Liver (tissue), 9 donors: Measurements from ENCODE around the gene PRPF6. TPM values are rescaled to one million over a fixed set of nuclear protein-coding genes. Genes with fewer than 3 reads are reported as not detected.

Experiments used
- DNase-seq: peaks from one replicate; pipeline ENCODE4 v3.0.0-alpha.2; 2017; ENCODE audit warnings: low spot score
- H3K27ac ChIP-seq, 2 donors: one replicate each; pipeline ENCODE4 v1.7.0; 2013; ENCODE audit warnings: inconsistent platforms in 2 of 2, low read length in 2 of 2, control low read depth in 1 of 2, low read depth in 1 of 2, mild to moderate bottlenecking in 1 of 2
- H3K27me3 ChIP-seq, 4 donors: one replicate each; pipeline versions ENCODE4 v1.6.1 to v1.7.0; 2013; ENCODE audit warnings: low read length in 3 of 4, inconsistent platforms in 1 of 4, mild to moderate bottlenecking in 1 of 4, moderate library complexity in 1 of 4; ENCODE audit not compliant: control insufficient read depth in 4 of 4, insufficient read depth in 4 of 4
- H3K36me3 ChIP-seq, 4 donors: one replicate each; pipeline versions ENCODE4 v1.6.1 to v1.7.0; 2013; ENCODE audit warnings: low read length in 3 of 4, mild to moderate bottlenecking in 3 of 4, low read depth in 1 of 4, moderate library complexity in 1 of 4; ENCODE audit not compliant: control insufficient read depth in 4 of 4, insufficient read depth in 3 of 4
- H3K4me1 ChIP-seq, 4 donors: one replicate each; pipeline versions ENCODE4 v1.6.1 to v1.7.0; 2013; ENCODE audit warnings: low read length in 3 of 4, mild to moderate bottlenecking in 3 of 4, moderate library complexity in 1 of 4; ENCODE audit not compliant: control insufficient read depth in 4 of 4, insufficient read depth in 4 of 4
- H3K4me3 ChIP-seq, 3 donors: one replicate each; pipeline versions ENCODE4 v1.6.1 to v1.7.0; 2013; ENCODE audit warnings: low read length in 3 of 3, control low read depth in 1 of 3, low read depth in 1 of 3, mild to moderate bottlenecking in 1 of 3
- H3K9ac ChIP-seq, 2 donors: one replicate each; pipeline ENCODE4 v1.7.0; 2013; ENCODE audit warnings: low read length in 2 of 2, mild to moderate bottlenecking in 2 of 2, moderate library complexity in 2 of 2, control low read depth in 1 of 2, low read depth in 1 of 2
- H3K9me3 ChIP-seq, 4 donors: one replicate each; pipeline versions ENCODE4 v1.6.1 to v1.7.0; 2013; ENCODE audit warnings: low read length in 3 of 4; ENCODE audit not compliant: control insufficient read depth in 4 of 4
- FOXA1 ChIP-seq: IDR thresholded peaks from 2 replicates; pipeline ENCODE4 v1.6.1; 2016; ENCODE audit warnings: antibody characterized with exemption
- FOXA2 ChIP-seq: IDR thresholded peaks from 2 replicates; pipeline ENCODE4 v1.6.1; 2016; ENCODE audit warnings: antibody characterized with exemption
- GABPA ChIP-seq, 2 donors: IDR thresholded peaks in 1 of 2; conservative IDR thresholded peaks in 1 of 2; 2 replicates each; pipeline ENCODE4 v1.6.1; 2016; ENCODE audit warnings: antibody characterized with exemption in 2 of 2, mild to moderate bottlenecking in 1 of 2, moderate library complexity in 1 of 2
- HNF4A ChIP-seq, 2 donors: conservative IDR thresholded peaks; 2 replicates each; pipeline ENCODE4 v1.6.1; 2016; ENCODE audit warnings: antibody characterized with exemption in 2 of 2, mild to moderate bottlenecking in 2 of 2
- HNF4G ChIP-seq: IDR thresholded peaks from 2 replicates; pipeline ENCODE4 v1.6.1; 2016; ENCODE audit warnings: antibody characterized with exemption
- NR2F2 ChIP-seq: IDR thresholded peaks from 2 replicates; pipeline ENCODE4 v1.6.1; 2016; ENCODE audit warnings: antibody characterized with exemption
- RAD21 ChIP-seq, 2 donors: IDR thresholded peaks; 2 replicates each; pipeline ENCODE4 v1.6.1; 2016; ENCODE audit warnings: antibody characterized with exemption in 2 of 2, mild to moderate bottlenecking in 2 of 2
- TAF1 ChIP-seq: conservative IDR thresholded peaks from 2 replicates; pipeline ENCODE4 v1.6.1; 2016; ENCODE audit warnings: antibody characterized with exemption, mild to moderate bottlenecking
- YY1 ChIP-seq: IDR thresholded peaks from 2 replicates; pipeline ENCODE4 v1.6.1; 2016; ENCODE audit warnings: antibody characterized with exemption, mild to moderate bottlenecking
- WGBS: extraction: QIAGEN DNeasy Blood & Tissue Kit; methylation state at CpG from one replicate; pipeline ENCODE4 v1.1.7; 2013; 5-methylcytosine and 5-hydroxymethylcytosine counted together
- polyA plus RNA-seq, 2 donors: library from polyadenylated mRNA; stranded (reverse) in 1 of 2; unstranded in 1 of 2; fragments of 200-250 nt in 1 of 2; fragments of >200 nt in 1 of 2; fragmentation: Nextera tagmentation in 1 of 2; extraction: Ambion mirVana in 1 of 2; gene quantifications; one replicate each; pipeline versions ENCODE4 v1.2.1 to v1.2.3, GENCODE V29; 2013 to 2015
- total RNA-seq, 2 donors: library from RNA; depleted of rRNA; stranded (reverse); fragments of >200 nt; gene quantifications; one replicate each; pipeline ENCODE4 v1.2.3, GENCODE V29; 2014
- TF ChIP-seq, protein P1 (sequence below): IDR thresholded peaks from 2 replicates; pipeline ENCODE4 v1.6.1; 2016; ENCODE audit warnings: antibody characterized with exemption
- TF ChIP-seq, protein P2 (sequence below): fragments of 150-350 bp; IDR thresholded peaks from 2 replicates; pipeline ENCODE4 v1.5.1; 2017; ENCODE audit warnings: improper control_type of control experiment, low read depth, low read length; ENCODE audit not compliant: missing input control
- donor health status: healthy.
- donor health status: healthy.
- donor health status: healthy.
- donor health status: healthy.
- donor health status: healthy.

The PRPF6 gene
- total and polyA plus RNA-seq, 4 donors: 16.3 to 24.9 (median 23.1) TPM

DNA sequence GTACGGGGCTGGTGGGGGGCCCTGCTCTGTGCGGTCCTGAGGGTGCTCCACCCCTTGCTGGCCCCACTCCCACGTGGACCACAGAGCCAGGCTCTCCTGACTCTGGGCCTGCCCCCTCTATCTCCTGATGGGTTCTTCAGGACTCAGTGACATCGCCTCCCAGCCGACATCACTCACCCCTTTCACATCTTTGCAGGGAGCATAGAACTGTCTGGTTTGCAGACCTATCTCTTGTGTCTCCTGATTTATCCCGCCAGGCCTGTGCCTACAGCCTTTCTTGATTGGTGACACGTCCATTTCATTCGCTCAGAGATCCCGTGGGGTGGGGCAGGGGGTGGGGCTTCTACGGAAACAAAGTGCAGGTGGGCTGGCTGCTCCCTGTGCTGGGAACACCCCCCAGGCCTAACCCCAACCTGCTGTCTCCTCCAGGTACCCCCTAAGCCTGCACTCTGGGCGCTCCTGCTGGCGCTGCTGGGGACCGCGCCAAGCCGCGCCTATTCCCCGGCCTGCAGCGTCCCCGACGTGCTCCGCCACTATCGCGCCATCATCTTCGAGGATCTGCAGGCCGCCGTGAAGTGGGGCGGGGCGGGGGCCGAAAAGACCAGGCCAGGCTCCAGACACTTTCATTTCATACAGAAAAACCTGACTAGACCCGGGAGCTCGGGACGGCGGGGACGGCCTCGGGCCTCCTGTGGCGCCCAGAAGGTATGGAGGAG is 56.7 kb downstream of the PRPF6 start:
- Histone ChIP-seq H3K4me3 (peak overlapping the region in 1 of 3 donors; percentile 61), H3K9me3 (no peaks in the 10 kb centered on the region), H3K27ac (no peak overlapping the region), H3K9ac (no peak overlapping the region), H3K4me1 (peaks cover 7 to 26% (median 11%) of the 10 kb centered on the region in 4 donors), H3K27me3 (peaks cover 0 to 3% (median 2%) of the 10 kb centered on the region in 4 donors), H3K36me3 (peaks cover 0 to 15% (median 6%) of the 10 kb centered on the region in 4 donors)
- WGBS: 14% methylated on average over 36 of the region's 36 CpGs
- DNase-seq: no peak
- TF ChIP-seq GABPA (IDR thresholded peaks at IDR 0.05 in 1 of 2, conservative IDR thresholded peaks at IDR 0.05 in 1 of 2) (no peak), HNF4A (conservative IDR thresholded peaks at IDR 0.05) (no peak), RAD21 (IDR thresholded peaks at IDR 0.05) (no peak), FOXA2 (no peak), NR2F2 (no peak), TAF1 (no peak)
- TF ChIP-seq, protein P1, sequence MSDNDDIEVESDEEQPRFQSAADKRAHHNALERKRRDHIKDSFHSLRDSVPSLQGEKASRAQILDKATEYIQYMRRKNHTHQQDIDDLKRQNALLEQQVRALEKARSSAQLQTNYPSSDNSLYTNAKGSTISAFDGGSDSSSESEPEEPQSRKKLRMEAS: no peak

DNA sequence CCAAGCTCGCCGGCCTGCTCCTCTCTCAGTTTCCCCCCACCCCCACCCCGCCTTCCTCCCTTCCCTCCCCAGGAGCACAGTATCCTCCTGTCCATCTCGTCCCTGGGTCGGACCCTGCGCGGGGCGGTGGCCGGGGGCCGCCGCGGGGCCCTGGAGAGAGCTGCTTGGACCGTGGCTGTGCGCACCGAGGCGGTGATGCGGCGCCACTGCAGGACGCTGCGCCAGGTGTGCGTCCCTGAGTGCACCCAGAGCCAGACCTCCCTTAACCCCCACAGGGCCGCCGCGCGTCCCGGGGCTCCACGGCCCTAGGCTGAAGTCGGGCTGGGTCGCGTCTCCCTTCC is 57.3 kb downstream of the PRPF6 start:
- Histone ChIP-seq H3K4me3 (peak overlapping the region in 2 of 3 donors; percentile 58 to 61), H3K4me1 (peaks cover 7 to 26% (median 11%) of the 10 kb centered on the region in 4 donors), H3K36me3 (peaks cover 0 to 11% (median 5%) of the 10 kb centered on the region in 4 donors), H3K27me3 (peaks cover 0 to 3% (median 2%) of the 10 kb centered on the region in 4 donors), H3K9ac (no peak overlapping the region), H3K27ac (peak overlapping the region in 1 of 2 donors; percentile 66), H3K9me3 (no peaks in the 10 kb centered on the region)
- DNase-seq: no peak
- WGBS: 2% methylated on average over 30 of the region's 30 CpGs
- TF ChIP-seq HNF4G: no peak
- TF ChIP-seq FOXA1: no peak
- TF ChIP-seq YY1: no peak
- TF ChIP-seq TAF1: no peak

DNA sequence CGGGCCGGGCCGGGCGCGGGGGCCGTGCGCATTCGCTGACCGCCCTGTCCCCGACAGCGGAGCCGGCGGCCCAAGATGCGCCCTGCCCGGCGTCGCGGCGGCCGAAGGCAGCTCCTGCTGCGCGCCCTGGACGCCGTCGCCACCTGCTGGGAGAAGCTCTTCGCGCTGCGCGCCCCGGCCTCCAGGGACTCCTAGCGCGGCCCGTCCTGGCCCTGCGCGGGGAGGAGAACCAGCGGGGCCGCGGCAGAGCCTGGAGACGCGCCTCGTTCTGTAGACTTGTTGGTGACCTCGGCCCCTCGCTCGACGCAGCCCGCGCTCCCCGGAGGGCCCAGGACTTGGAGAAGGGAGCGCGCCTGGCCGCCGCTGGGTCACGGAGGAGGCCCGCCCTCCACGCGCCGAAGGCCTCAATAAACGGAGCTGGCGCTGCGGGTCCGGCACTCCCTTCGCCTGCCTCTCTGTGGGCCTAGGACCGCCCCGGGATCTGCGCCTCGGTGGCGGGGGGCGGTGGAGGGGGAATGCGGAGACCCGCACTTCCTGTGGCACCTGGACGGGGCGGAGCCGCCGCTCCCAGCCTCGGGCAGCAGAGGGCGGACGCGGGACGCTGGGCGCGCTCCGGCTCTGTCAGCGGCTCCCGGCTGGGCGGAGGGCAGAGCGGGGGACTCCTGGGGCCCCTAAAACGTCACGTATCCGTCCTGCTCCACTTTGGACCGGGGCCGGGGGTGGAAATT is 57.8 kb downstream of the PRPF6 start:
- Histone ChIP-seq H3K4me1 (peaks cover 7 to 26% (median 11%) of the 10 kb centered on the region in 4 donors), H3K9me3 (no peaks in the 10 kb centered on the region), H3K4me3 (peak overlapping the region in 2 of 3 donors; percentile 58 to 61), H3K27ac (peak overlapping the region; percentile 36 to 66), H3K27me3 (peaks cover 0 to 3% (median 2%) of the 10 kb centered on the region in 4 donors), H3K36me3 (peaks cover 0 to 11% (median 5%) of the 10 kb centered on the region in 4 donors), H3K9ac (no peak overlapping the region)
- TF ChIP-seq, protein P2, sequence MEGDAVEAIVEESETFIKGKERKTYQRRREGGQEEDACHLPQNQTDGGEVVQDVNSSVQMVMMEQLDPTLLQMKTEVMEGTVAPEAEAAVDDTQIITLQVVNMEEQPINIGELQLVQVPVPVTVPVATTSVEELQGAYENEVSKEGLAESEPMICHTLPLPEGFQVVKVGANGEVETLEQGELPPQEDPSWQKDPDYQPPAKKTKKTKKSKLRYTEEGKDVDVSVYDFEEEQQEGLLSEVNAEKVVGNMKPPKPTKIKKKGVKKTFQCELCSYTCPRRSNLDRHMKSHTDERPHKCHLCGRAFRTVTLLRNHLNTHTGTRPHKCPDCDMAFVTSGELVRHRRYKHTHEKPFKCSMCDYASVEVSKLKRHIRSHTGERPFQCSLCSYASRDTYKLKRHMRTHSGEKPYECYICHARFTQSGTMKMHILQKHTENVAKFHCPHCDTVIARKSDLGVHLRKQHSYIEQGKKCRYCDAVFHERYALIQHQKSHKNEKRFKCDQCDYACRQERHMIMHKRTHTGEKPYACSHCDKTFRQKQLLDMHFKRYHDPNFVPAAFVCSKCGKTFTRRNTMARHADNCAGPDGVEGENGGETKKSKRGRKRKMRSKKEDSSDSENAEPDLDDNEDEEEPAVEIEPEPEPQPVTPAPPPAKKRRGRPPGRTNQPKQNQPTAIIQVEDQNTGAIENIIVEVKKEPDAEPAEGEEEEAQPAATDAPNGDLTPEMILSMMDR: peak; percentile 67
- no peak for TF ChIP-seq HNF4A (conservative IDR thresholded peaks at IDR 0.05)
- peak; percentile 61 to 66 for TF ChIP-seq RAD21 (IDR thresholded peaks at IDR 0.05)
- WGBS: under 1% methylated on average over 91 of the region's 91 CpGs
- peak; percentile 72 for DNase-seq
